HepG2 (cell line): ENCODE data around the gene USH2A. TPM values are rescaled to one million over a fixed set of nuclear protein-coding genes. Genes with fewer than 3 reads are reported as not detected.

Experiments used
- ATAC-seq: fragments of 200-7000 bp; cut with Tn5 transposase; 3 replicates; pipeline ENCODE4 v1.9.1; 2020; ENCODE audit warnings: mild to moderate bottlenecking, moderate library complexity
- BruUV-seq: library from RNA; stranded (reverse); fragments of 400-500 nt; replicated peaks from 2 replicates; lab custom pipeline; 2021; lab: Mats Ljungman, UMichigan
- CTCF ChIA-PET: fragments of 300-600 bp; formaldehyde crosslinking; extraction: SDS; loops from one replicate; lab custom pipeline; 2021; ENCODE audit warnings: low total read pairs, inconsistent platforms, low intra/inter-chr PET ratio; lab: Yijun Ruan, JAX
- POLR2A ChIA-PET: fragments of 350-600 bp; sonication (Branson Sonifier 250); formaldehyde crosslinking; loops from one replicate; lab custom pipeline; 2020; ENCODE audit warnings: antibody characterized with exemption, inconsistent platforms; lab: Yijun Ruan, JAX
- DNase-seq: peaks from one replicate; pipeline ENCODE4 v3.0.0-alpha.2; 2015; ENCODE audit warnings: low spot score
- FAIRE-seq: peaks from 3 replicates; lab custom pipeline; 2011; peaks lifted over from hg19 to GRCh38; lab: Jason Lieb, UNC
- H2AFZ ChIP-seq: one replicate; pipeline ENCODE4 v1.6.1; 2011; ENCODE audit warnings: low read length, inconsistent platforms
- H3K27ac ChIP-seq: fragments of 300-600 bp; 3 replicates; pipeline ENCODE4 v1.8.0; 2011; ENCODE audit warnings: mixed run types, mild to moderate bottlenecking, mixed read lengths, low read length, inconsistent platforms; ENCODE audit not compliant: insufficient read depth; ENCODE audit errors: extremely low read length
- H3K27me3 ChIP-seq, 2 experiments: fragments of 200-600 bp in 1 of 2; 2 replicates in 1 of 2; 3 replicates in 1 of 2; pipeline versions ENCODE4 v1.6.0 to v1.8.0; 2011; ENCODE audit warnings: low read length in 2 of 2, mild to moderate bottlenecking in 2 of 2, moderate library complexity in 2 of 2, inconsistent platforms in 1 of 2; ENCODE audit not compliant: insufficient read depth in 2 of 2, control insufficient read depth in 1 of 2
- H3K36me3 ChIP-seq, 2 experiments: fragments of 200-600 bp in 1 of 2; replicated peaks in 1 of 2; 2 replicates in 1 of 2; 3 replicates in 1 of 2; pipeline versions ENCODE4 v1.5.1 to v1.8.0; 2011; ENCODE audit warnings: low read length in 2 of 2, inconsistent platforms in 1 of 2; ENCODE audit not compliant: insufficient read depth in 2 of 2, control insufficient read depth in 1 of 2
- H3K4me1 ChIP-seq: 2 replicates; pipeline ENCODE4 v1.5.1; 2012; ENCODE audit warnings: low read length, inconsistent platforms; ENCODE audit not compliant: insufficient read depth
- H3K4me2 ChIP-seq: 2 replicates; pipeline ENCODE4 v1.6.0; 2011; ENCODE audit warnings: low read depth, low read length, inconsistent platforms
- H3K4me3 ChIP-seq, 3 experiments: fragments of 200-600 bp in 1 of 3; sonication (generic), shearing (Covaris generic) in 1 of 3; replicated peaks in 1 of 3; 2 replicates each; pipeline ENCODE4 v1.5.1; 2011 to 2016; ENCODE audit warnings: low read length in 3 of 3, inconsistent platforms in 2 of 3, low read depth in 2 of 3, mild to moderate bottlenecking in 2 of 3, control low read depth in 1 of 3, mixed read lengths in 1 of 3; ENCODE audit not compliant: insufficient read depth in 1 of 3
- H3K79me2 ChIP-seq: one replicate; pipeline ENCODE4 v1.6.1; 2011; ENCODE audit warnings: low read length, inconsistent platforms; ENCODE audit not compliant: insufficient read depth
- H3K9ac ChIP-seq: 2 replicates; pipeline ENCODE4 v1.6.0; 2011; ENCODE audit warnings: mild to moderate bottlenecking, low read depth, low read length, inconsistent platforms; ENCODE audit not compliant: insufficient read depth
- H3K9me3 ChIP-seq: 2 replicates; pipeline ENCODE4 v1.5.1; 2012; ENCODE audit warnings: mild to moderate bottlenecking, low read length
- H4K20me1 ChIP-seq: 2 replicates; pipeline ENCODE4 v1.6.0; 2011; ENCODE audit warnings: inconsistent platforms, mild to moderate bottlenecking, low read length, moderate library complexity; ENCODE audit not compliant: insufficient read depth
- CEBPB ChIP-seq: IDR thresholded peaks from 2 replicates; pipeline ENCODE4 v1.6.1; 2011; ENCODE audit warnings: low read depth, low read length, improper control_type of control experiment, borderline replicate concordance
- CEBPG ChIP-seq: IDR thresholded peaks from 2 replicates; pipeline ENCODE4 v1.6.1; 2016
- DNMT3B ChIP-seq: conservative IDR thresholded peaks from 2 replicates; pipeline ENCODE4 v1.6.1; 2016; ENCODE audit warnings: missing biosample characterization, control low read depth
- FOSL2 ChIP-seq: sonication (generic); formaldehyde crosslinking; IDR thresholded peaks from 2 replicates; pipeline ENCODE4 v1.4.0; 2020; ENCODE audit warnings: missing genetic modification reagents
- FOXA3 ChIP-seq: IDR thresholded peaks from 2 replicates; pipeline ENCODE4 v1.6.1; 2016; ENCODE audit warnings: missing genetic modification reagents, missing compliant biosample characterization
- FOXP1 ChIP-seq, 2 experiments: fragments of 450-650 bp in 1 of 2; IDR thresholded peaks; 2 replicates each; pipeline ENCODE4 v1.6.1; 2017 to 2018; ENCODE audit warnings: antibody characterized with exemption in 1 of 2
- GATAD2A ChIP-seq: IDR thresholded peaks from 2 replicates; pipeline ENCODE4 v1.6.1; 2016
- ISL2 ChIP-seq: sonication (generic); formaldehyde crosslinking; IDR thresholded peaks from 2 replicates; pipeline ENCODE4 v1.5.0; 2020; ENCODE audit warnings: missing genetic modification reagents
- KDM2A ChIP-seq: sonication (generic); formaldehyde crosslinking; IDR thresholded peaks from 2 replicates; pipeline ENCODE4 v1.4.0; 2020; ENCODE audit warnings: low read depth, missing genetic modification reagents, borderline replicate concordance
- NFE2 ChIP-seq: sonication (generic); formaldehyde crosslinking; IDR thresholded peaks from 2 replicates; pipeline ENCODE4 v1.4.0; 2020; ENCODE audit warnings: missing genetic modification reagents
- NR3C1 ChIP-seq: sonication (generic); formaldehyde crosslinking; IDR thresholded peaks from 2 replicates; pipeline ENCODE4 v1.4.0; 2020; ENCODE audit warnings: missing genetic modification reagents
- NRL ChIP-seq: sonication (generic); formaldehyde crosslinking; IDR thresholded peaks from 2 replicates; pipeline ENCODE4 v1.5.0; 2020; ENCODE audit warnings: missing genetic modification reagents, mild to moderate bottlenecking, moderate library complexity, borderline replicate concordance
- SNRNP70 ChIP-seq: fragments of 200-400 bp; formaldehyde crosslinking; IDR thresholded peaks from 2 replicates; pipeline ENCODE4 v1.6.1; 2017; ENCODE audit warnings: mild to moderate bottlenecking, low read depth, low read length, moderate library complexity
- SOX13 ChIP-seq, 3 experiments: fragments of 450-650 bp in 1 of 3; sonication (generic) in 1 of 3; formaldehyde crosslinking in 1 of 3; IDR thresholded peaks in 2 of 3; conservative IDR thresholded peaks in 1 of 3; 2 replicates each; pipeline versions ENCODE4 v1.5.0 to v1.6.1; 2016 to 2020; ENCODE audit warnings: antibody characterized with exemption in 1 of 3, mild to moderate bottlenecking in 1 of 3, missing compliant biosample characterization in 1 of 3, missing genetic modification reagents in 1 of 3, moderate library complexity in 1 of 3
- SOX5 ChIP-seq: IDR thresholded peaks from 2 replicates; pipeline ENCODE4 v1.6.1; 2016; ENCODE audit warnings: borderline replicate concordance
- SOX6 ChIP-seq, 2 experiments: fragments of 450-650 bp in 1 of 2; sonication (generic) in 1 of 2; formaldehyde crosslinking in 1 of 2; IDR thresholded peaks; 2 replicates each; pipeline versions ENCODE4 v1.4.0 to v1.6.1; 2017 to 2020; ENCODE audit warnings: antibody characterized with exemption in 1 of 2, mild to moderate bottlenecking in 1 of 2, missing genetic modification reagents in 1 of 2
- ZFYVE20 ChIP-seq: sonication (generic); formaldehyde crosslinking; IDR thresholded peaks from 2 replicates; pipeline ENCODE4 v1.8.0; 2023; ENCODE audit warnings: low read depth, mild to moderate bottlenecking, moderate library complexity, missing genetic modification reagents, borderline replicate concordance
- ZNF446 ChIP-seq: sonication (generic); formaldehyde crosslinking; IDR thresholded peaks from 2 replicates; pipeline ENCODE4 v1.5.0; 2020; ENCODE audit warnings: mild to moderate bottlenecking, missing genetic modification reagents
- ZNF619 ChIP-seq: sonication (generic); formaldehyde crosslinking; IDR thresholded peaks from 2 replicates; pipeline ENCODE4 v1.4.0; 2020; ENCODE audit warnings: mild to moderate bottlenecking, missing genetic modification reagents
- WGBS: methylation state at CpG from one replicate; pipeline ENCODE4 v1.1.6; 2017; ENCODE audit warnings: low lambda C conversion rate; 5-methylcytosine and 5-hydroxymethylcytosine counted together
- in situ Hi-C: cut with HindIII; loops from 2 replicates; pipeline ENCODE4 v1.10.0; 2017; ENCODE audit warnings: low pct_unique_long_range_greater_than_20kb; ENCODE audit not compliant: extremely low pct_ligation_motif_present
- intact Hi-C: fragments of 100-400 bp; cut with micrococcal nuclease; formaldehyde crosslinking; loops from one replicate; pipeline ENCODE4 v1.10.0; 2022; ENCODE audit not compliant: unreplicated experiment
- polyA plus RNA-seq, 8 experiments: library from polyadenylated mRNA; depleted of rRNA in 3 of 8; stranded (reverse) in 7 of 8; unstranded in 1 of 8; fragments of >200 nt; fragmentation: Illumina TruSeq in 4 of 8; extraction: Trizol in 4 of 8; gene quantifications; 2 replicates each; pipeline versions ENCODE4 v1.2.1 to v1.2.3, GENCODE V29; 2011 to 2016; ENCODE audit warnings: low read depth in 4 of 8, missing spikeins in 1 of 8, mixed read lengths in 1 of 8; ENCODE audit not compliant: insufficient read depth in 1 of 8
- total RNA-seq, 5 experiments: library from RNA; depleted of rRNA; stranded (reverse); fragments of >200 nt; fragmentation: Illumina TruSeq; extraction: Trizol; gene quantifications; 2 replicates each; pipeline ENCODE4 v1.2.3, GENCODE V29; 2016; ENCODE audit warnings: low read depth in 1 of 5

The USH2A gene
- total and polyA plus RNA-seq, 2 of the 13 experiments (the other 11 are each of a cell fraction or from before 2014, with no cell fraction given): 0.02 TPM; not detected in 1

- no peak for TF ChIP-seq SNRNP70
- no peak for TF ChIP-seq NR3C1 (CRISPR knock-in tag)
Observed at GRCh38 chr1:215718575-215719287, 704.5 kb downstream of the USH2A start (continued).

GRCh38 chr1:215717677-215718426 lies 705.4 kb downstream of the USH2A start:
- POLR2A ChIA-PET: no interaction called here
- Histone ChIP-seq H3K79me2 (no peaks in the 10 kb centered on the region), H3K9ac (no peak overlapping the region), H3K36me3 (no peaks in the 10 kb centered on the region), H3K4me2 (no peak overlapping the region), H3K27ac (no peak overlapping the region), H3K27me3 (no peaks in the 10 kb centered on the region), H3K9me3 (no peaks in the 10 kb centered on the region), H4K20me1 (no peaks in the 10 kb centered on the region), H3K4me1 (peaks cover 8% of the 10 kb centered on the region; the same call in 1 of the 2 replicates), H3K4me3 (no peak overlapping the region), H2AFZ (no peak overlapping the region)
- no peak for FAIRE-seq
- 18% methylated on average over 4 of the region's 4 CpGs for WGBS
- CTCF ChIA-PET: no interaction called here
- no TSS peak for BruUV-seq
- intact Hi-C loops (no loop called here), in situ Hi-C loops (no loop called here)
- peak; percentile 21 for DNase-seq
- no peak for ATAC-seq
- TF ChIP-seq KDM2A (CRISPR knock-in tag) (no peak), CEBPB (peak; percentile 52; the same call in 1 of the 2 replicates), FOSL2 (CRISPR knock-in tag) (no peak), ZNF446 (CRISPR knock-in tag) (no peak), ZFYVE20 (no peak), GATAD2A (CRISPR knock-in tag) (peak; percentile 36; the same call in 1 of the 2 replicates), FOXA3 (CRISPR knock-in tag) (peak; percentile 32; the same call in 1 of the 2 replicates), SOX6 (IDR thresholded peaks at IDR 0.05) (no peak), SOX6 (CRISPR knock-in tag; IDR thresholded peaks at IDR 0.05) (peak; percentile 73), CEBPG (CRISPR knock-in tag) (peak; percentile 64), NFE2 (no peak), ISL2 (CRISPR knock-in tag) (peak; percentile 25; the same call in 1 of the 2 replicates), SOX5 (CRISPR knock-in tag) (peak; percentile 66; the same call in 1 of the 2 replicates), FOXP1 (IDR thresholded peaks at IDR 0.05) (no peak), FOXP1 (CRISPR knock-in tag; IDR thresholded peaks at IDR 0.05) (peak; percentile 27; the same call in 1 of the 2 replicates), ZNF619 (no peak), DNMT3B (CRISPR knock-in tag) (no peak), NRL (CRISPR knock-in tag) (no peak), SOX13 (IDR thresholded peaks at IDR 0.05) (no peak), SOX13 (CRISPR knock-in tag; conservative IDR thresholded peaks at IDR 0.05 in 1 of 2, IDR thresholded peaks at IDR 0.05 in 1 of 2) (peak in 1 of 2 experiments; percentile 80; a peak in 2 of 4 replicates)
